Activated CD4-positive, CD25-positive, alpha-beta regulatory T cell (primary cell): Measurements from ENCODE around the gene NDUFC1.
A peak's percentile ranks its signal among the peaks of the same experiment; 100 is the strongest.
"Not testable (repeated sequence)": the region's sequence is repeated elsewhere in the genome, so short reads cannot be mapped to it uniquely, and the experiment has no call there.

ENCODE experiments used
- DNase-seq, 4 experiments: peaks; one replicate each; lab custom pipeline; 2025; lab: John Stamatoyannopoulos, UW

NDUFC1 gene

DNA sequence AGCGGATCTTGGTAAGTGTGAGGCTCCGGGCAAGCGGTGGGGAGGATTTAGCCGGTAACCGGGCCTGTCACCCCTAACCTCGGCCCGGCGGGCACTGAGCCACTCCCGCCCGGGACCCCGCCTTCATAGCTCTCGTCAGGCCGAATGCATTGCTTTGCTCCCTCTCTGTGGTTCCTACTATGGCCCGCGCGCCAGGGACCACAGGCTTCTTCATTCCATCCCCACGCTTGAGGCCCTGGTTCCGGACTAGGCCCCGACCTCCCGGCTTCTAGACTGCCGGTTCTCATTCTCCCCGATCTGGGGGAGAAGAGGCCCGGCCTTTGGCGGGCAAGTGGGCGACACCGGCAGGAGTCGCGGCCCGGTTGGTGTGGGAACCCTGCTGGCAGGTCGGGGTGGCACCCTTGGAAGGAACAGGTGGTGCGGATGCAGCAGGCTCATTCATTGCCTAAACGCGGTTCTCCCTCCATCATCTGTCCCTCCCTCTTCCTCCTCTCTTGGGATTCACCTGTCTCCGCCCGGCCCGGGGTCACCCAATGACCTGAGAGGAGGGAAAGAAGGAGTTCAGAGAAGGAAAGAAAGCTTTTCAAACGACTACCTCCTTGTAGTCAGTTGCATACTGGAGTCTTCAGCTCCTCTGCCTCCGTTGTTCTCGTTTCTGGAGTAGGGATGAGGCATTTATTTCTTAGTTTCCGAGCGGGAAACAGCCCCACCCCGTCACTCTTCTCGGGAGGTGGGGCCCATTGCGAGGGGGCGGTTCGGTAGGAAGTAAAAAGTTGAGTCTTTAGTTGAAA lies at the start of gene NDUFC1:
NDUFC1 (minus strand) TSS at position 657 of the 791 bp plus-strand sequence. CDS start 6,679 bp downstream, outside the sequence.
- peak; percentile 34 to 56 (median 43) for DNase-seq

DNA sequence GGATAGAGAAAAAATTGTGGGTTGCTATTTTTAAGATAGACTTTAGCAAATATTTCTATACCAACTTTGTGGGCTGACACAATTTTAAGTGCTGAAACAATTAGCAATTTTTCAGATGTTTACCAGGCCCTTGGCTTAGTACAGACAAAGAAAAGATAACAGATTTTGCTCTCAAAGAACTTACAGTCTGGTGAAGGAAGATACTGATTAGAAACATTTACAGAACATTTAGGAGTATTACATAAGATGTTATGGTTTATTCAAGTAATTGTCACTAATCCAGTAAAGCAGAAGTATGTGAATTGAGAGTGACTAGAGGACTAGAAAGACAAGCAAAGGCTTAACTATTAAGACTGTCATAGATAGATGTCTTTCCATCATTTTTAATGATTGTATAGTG lies 35.3 kb upstream of the NDUFC1 start:
- no peak for DNase-seq

DNA sequence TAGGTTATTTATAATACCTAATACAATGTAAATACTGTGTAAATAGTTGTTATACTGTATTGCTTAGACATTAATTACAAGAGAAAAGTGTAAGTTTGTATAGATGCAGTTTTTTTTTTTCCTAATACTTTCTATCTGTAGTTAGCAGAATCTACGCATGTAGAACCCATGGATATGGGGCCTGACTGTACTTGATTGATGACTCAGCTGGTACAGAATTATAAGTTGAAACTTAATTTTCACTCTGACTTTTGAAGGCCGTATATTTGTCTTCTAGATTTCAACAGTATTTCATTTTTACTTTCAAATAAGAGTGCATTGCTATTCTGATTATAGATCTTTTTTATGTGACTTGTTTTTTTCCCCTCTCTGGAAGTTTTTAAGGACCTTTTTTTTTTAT lies 30.8 kb upstream of the NDUFC1 start:
- DNase-seq: no peak

DNA sequence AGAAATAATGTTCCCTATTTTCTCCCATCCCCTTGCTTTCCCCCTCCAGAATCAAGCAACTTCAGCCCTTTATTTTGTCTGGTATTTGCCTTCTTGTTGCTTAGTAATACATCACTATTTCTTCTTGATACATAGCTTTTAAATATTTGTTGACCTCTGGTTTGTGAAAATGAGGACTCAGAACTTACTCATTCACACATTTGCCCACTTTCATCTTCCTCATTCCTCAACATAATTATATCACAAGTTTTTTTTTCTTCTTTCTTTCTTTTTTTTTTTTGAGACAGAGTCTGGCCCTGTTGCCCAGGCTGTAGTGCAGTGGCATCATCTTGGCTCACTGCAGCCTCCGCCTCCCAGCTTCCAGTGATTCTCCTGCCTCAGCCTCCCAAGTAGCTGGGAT lies 28.9 kb upstream of the NDUFC1 start:
- DNase-seq: no peak

DNA sequence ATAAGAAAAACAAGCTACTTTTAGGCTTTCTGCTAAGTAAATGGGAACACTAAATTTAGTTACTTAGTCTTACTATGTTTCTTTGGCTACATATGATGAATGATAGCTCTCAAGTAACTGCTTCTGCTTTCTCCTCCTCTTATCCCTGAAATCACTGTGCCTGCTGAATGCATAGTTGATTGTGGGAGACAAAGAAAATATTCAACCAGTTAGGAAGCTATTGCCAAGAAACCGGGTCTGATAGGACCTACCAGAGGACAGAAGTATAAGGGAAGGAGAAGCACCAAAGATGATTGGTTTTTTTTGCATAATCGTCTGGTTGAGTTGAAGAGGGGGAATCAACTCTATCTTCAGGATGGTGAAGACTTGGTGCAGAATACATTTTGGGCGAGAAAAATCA lies 28.0 kb upstream of the NDUFC1 start:
- DNase-seq: no peak

DNA sequence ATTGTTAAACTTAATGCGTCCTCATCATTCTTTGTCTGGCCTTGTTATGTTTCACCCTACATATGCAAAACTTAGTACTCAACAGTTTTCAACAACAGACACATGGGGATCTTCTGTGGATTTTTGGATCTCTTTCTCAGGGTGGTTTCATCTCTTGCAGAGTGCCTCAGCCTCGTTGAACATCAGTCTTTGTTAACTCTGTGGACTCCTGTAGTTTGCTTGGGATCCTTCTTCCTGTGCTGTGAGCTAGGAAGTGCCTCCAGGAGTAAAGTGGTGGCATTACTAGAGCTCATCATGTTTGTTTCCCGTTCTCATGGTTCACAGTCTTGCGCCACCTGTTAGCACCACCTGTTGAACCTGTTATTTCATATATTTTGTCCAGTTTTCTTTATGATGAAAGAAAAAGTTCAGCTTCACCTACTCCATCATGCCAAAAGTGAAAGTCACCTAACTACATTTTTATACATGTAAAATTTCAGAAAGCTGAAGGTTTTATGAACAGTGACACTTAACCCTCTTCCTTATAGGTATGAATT lies 27.5 kb upstream of the NDUFC1 start:
- DNase-seq: no peak

DNA sequence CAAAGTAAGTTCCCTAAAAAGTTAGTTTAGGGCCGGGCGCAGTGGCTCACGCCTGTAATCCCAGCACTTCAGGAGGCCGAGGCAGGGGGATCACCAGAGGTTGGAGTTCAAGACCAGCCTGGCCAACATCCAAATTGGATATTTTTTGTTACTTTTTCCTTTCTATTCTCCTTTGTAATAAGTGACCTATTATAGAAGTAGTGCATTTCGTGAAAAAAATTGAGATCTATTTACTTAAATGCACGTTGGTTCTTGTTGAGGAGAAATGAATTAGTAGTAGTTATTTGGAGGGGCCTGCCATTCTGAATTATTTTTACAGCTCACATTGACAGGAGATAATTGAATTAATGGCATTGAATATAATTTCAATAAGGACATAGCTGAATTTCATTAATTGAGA lies 22.3 kb upstream of the NDUFC1 start:
- DNase-seq: no peak

DNA sequence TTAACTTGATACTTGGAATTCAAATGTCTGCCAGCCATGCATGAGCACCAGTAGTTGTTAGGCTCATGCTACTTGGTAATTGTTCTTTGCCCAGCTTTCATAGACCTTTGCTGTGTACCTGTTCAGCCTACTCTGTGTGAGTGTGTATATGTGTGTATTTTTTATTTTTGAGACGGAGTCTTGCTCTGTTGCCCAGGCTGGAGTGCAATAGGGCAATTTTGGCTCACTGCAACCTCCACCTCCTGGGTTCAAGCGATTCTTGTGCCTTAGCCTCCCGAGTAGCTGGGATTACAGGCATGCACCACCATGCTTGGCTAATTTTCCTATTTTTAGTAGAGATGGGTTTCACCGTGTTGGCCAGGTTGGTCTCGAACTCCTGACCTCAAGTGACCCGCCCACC lies 20.3 kb upstream of the NDUFC1 start:
- not testable (repeated sequence) for DNase-seq

DNA sequence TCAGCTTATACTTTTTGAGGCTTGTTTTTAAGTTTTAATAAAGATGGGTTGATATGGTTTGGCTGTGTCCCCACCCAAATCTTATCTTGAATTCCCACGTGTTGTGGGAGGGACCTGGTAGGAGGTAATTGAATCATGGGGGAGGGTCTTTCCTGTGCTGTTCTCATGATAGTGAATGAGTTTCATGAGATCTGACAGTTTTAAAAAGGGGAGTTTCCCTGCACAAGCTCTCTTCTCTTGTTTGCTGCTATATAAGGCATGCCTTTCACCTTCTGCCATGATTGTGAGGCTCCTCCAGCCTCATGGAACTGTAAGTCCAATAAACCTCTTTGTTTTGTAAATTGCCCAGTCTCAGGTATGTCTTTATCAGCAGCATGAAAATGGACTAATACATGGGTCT lies 19.8 kb upstream of the NDUFC1 start:
- DNase-seq: not testable (repeated sequence)

DNA sequence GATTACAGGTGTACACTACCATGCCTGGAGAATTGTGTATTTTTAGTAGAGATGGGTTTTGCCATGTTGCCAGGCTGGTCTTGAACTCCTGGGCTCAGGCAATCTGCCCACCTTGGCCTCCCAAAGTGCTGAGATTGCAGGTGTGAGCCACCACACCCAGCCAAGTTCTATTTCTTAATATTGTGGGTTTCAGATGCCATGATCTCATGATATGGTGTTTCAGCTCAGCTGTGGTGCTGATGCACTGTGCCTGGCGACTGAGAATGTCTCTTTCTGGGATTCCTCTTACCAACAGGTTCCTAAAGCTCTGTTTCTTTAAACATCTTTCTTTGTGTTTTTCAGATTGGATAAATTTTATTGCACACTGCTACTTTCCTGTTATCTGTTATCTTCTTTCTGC lies 17.3 kb upstream of the NDUFC1 start:
- no peak for DNase-seq

DNA sequence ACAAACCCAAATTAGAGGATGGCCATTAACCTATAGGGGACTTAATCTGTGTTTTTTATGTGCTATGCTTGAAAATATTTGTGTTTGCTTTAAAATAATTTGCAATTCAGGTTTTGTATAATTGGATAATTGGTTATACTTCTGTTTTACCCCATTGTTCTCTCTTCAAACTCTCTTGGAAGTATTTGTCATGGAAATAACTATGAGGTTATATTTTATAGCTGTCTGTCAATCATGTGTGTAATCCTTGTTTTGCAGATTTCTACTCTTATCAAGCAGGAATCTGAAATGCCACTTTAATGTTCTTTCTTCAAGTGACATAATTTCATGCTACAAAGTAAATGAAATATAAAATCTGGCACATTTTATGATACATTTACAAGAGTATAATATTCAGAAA lies 15.4 kb upstream of the NDUFC1 start:
- DNase-seq: no peak

DNA sequence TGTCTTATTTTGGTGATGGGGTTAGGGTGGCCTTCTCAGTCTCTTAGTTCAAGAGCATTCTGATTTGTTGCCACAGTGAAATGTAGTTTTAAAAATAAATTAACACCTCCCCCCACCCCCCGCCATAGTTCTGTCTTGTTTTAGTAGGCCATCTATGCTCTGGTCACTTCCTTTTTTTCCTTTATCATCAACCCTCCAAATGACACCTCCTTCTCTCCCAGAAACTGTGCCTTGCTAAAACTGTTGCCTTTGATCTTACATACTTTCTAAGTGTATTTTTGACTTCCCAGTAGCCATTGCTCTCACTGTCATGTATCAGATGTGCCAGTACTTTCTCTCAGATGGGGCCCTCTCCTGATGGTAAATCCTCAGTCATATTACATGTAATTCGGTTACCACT lies 14.5 kb upstream of the NDUFC1 start:
- no peak for DNase-seq

DNA sequence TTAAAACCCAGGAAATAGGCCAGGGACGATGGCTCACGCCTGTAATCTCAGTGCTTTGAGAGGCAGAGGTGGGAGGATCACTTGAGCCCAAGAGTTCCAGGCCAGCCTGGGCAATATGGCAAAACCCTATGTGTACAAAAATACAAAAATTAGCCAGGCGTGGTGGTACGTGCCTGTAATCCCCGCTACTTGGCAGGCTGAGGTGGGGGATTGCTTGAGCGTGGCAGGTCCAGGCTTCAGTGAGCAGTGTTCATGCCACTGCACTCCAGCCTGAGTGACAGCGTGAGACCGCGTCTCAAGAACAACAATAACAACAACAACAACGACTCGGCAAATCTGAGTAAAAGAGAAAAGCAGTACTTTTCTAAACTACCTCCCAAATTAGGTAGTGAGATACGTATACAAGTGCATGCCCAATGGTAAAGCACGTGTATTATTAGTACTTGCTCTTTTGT lies 13.0 kb upstream of the NDUFC1 start:
- DNase-seq: no peak

DNA sequence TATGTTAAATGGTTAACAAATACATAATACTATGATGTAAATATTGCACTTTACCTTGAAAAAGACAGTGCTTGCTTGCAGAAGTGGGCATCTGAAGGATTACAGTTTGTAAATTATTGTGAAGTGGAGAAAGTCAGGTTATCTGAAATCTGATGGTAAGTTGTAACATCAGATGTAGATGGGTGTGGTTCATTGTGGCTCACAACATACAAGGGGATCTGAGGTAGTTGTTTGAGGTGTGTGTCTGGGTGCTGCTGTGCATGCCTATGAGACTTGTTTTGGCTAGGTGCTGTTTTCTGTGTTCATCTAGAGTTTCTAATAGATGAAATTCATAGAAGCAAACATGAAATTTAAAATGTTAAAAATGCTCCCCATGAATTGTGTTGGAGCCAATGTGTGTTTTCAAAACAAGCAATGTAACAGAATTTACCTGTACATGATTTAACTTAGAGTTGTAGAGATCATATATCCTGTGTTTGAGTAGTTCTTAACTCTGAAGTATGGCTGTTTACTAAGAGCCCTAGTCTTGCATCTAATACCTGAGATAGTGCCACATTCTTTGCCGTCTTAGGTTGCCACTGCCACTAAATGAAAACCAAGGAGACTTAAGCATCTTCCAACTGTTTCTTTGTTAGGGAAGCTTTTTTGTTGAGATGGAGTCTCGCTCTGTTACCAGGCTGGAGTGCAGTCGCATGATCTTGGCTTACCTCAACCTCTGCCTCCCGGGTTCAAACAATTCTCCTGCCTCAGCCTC lies 11.9 kb upstream of the NDUFC1 start:
- DNase-seq: no peak

DNA sequence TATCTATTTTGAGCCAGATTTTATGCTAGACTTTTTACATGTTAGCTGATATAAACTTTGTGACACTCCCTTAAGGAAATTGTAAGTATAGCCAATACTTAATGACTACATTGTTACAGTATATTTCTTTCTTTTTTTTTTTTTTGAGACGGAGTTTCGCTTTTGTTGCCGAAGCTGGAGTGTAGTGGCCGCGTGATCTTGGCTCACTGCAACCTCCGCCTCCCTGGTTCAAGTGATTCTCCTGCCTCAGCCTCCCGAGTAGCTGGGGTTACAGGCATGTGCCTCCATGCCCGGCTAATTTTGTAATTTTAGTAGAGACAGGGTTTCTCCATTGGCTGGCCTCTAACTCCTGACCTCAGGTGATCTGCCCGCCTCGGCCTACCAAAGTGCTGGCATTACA lies 11.1 kb upstream of the NDUFC1 start:
- not testable (repeated sequence) for DNase-seq

DNA sequence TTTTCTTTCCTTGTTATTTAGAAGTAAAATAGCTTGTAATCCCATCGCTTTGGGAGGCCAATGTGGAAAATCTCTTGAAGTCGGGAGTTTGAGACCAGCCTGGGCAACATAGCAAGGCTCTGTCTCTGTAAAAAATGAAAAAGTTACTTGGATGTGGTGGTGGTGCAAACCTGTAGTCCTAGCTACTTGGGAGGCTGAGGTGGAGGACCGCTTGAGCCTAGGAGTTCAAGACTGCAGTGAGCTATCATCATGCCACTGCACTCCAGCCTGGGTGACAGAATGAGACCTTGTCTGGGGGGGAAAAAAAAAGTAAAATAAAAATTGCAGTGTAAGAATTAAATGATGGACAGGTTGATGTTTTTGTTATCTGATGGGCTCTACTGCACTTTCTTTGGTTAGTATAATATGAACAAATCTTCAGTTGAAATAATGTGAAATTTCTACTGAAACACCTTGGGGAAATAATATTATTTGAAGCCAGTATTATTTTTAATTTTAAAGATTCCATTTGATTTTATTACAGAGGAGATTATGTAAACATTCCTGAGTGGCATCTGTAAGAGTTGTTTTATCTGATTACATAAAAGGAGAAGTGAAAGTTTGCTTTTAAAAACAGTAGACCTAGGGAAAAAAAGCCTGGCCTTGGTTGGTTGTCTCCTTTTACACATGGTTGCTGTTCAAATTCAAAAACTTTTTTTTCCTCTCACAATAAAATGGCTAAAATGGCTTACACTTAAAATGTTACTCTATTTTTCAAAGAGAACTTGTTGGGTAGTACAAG lies 10.5 kb upstream of the NDUFC1 start:
- DNase-seq: no peak

DNA sequence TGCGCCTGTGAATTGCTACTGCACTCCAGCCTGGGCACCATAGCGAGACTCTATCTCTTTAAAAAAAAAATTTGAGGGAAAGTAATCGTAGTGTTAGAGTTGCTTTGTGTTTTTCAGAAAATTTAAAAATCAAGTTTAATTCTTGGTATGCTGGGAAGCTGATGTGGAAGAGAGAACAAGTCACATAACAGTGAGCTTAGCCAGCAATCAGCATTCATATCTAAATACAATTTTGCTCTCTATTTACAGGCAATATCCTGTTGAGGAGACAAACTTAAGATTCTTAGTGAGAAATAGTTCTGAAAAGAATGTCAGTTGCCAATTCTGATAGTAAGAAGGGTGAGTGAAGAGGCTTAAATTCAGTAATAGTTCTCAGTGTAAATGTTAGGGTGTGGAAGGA lies 9.6 kb upstream of the NDUFC1 start:
- no peak for DNase-seq

DNA sequence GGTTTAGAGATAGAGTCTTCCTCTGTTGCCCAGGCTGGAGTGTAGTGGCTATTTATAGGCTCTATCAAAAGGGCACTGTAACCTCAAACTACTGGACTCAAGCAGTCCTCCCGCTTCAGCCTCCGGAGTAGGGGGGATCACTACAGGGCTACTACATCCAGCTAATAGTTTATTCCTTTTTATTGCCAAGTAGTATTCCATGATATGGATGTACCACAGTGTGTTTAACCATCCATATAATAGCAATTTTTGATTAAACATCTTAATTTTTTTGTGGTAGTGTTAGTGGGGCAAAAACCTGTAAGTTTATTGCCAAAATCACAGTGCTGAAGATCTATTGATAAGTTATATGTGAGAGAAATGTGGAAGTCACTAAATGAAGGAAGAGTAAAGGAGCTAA lies 2.6 kb upstream of the NDUFC1 start:
- DNase-seq: no peak

DNA sequence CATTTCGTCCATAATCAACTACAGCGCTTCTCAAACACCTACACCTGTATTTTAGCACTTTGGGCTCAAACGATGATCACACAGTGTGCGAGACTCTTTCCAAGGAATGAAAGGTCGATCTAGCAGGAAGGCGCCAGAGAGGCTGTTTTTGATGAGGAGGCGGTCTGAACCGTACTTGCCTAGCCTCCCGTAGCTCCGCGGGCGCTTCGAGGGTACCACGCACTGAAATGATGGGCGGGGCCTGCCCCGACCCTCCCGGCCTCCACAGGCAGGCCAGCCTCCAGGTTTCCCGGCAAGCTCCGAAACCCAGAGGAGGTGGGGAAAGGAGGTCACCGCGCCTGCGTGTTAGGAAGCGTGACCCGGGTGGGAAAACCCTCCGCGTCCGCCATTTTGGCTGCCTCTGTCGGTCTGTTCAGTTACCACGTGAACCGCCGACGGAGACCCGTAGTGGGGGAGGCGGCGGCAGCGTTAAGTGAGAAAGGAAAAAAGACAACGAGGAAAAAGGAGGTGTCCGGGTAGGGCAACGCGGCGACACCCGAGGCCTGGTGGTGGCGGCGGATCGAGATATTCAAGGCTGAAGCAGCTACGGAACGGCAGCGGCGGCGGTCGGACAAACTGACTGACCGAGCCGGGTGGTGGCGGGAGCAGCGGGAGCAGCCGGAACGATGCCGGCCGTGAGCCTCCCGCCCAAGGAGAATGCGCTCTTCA lies 1.0 kb downstream of the NDUFC1 start, which contains the start of gene NAA15:
NAA15 (plus strand) TSS at position 393 of the 708 bp plus-strand sequence; CDS start at position 666, 273 bp downstream.
- DNase-seq: peak; percentile 90 to 94 (median 92)

DNA sequence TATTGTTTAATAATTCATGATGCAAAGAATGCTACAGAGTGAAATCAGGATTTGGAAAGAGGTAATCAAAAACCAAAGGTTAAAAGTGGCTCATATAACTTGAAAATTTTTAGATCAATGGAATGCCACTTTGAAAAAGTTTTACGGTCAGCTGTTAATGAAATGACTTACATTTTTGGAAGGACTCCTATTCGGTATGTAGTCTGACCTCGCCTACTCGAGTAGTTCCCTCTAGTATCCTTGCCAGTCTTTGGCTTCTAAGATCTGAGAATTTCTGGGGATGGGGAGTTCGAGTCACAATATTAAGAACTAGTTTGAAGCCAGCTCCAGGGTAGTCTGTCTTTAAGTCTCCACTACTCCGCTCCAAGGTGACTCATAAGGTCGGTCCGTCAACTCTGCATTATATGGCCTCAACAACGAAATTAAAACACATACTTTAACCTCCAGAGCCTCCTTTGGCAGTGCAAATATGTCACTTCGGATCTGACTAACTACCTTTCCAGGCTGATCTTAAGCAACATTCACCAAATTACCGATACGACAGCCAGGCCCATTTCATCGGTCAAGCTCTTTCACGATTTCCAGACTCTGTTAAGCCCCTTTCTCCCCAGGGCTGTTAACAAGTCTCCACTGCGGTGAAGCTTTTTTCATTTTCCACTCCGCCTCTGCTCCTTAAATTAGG lies 1.7 kb downstream of the NDUFC1 start:
- DNase-seq: no peak

DNA sequence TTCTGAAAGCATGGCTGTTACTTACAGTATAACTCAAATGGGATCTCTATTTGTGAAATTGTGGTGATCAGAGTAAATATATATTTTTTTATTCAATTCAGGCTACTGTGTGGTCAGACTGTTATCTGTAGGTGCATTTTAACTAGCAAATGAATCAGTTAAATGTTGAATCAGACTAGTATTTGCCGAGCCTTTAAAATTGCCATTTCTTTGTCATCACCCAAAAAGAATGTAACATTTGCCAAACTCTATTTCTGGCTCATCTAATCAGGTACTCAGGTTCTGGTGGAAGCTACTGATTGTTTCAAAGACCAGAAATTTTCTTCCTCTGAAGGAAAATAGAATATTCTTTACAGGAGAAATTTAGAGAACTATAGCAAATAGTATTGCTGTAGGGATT lies 2.7 kb downstream of the NDUFC1 start:
- no peak for DNase-seq
